H1 (cell line): ENCODE measurements around the gene INO80. TPM values are rescaled to one million over a fixed set of nuclear protein-coding genes. Genes with fewer than 3 reads are reported as not detected.

Source experiments
- CTCF ChIA-PET: fragments of 300-600 bp; sonication (Branson Sonifier 250); formaldehyde crosslinking; loops from one replicate; lab custom pipeline; 2021; ENCODE audit not compliant: partially characterized antibody; lab: Charles Lee
- POLR2A ChIA-PET: fragments of 300-600 bp; sonication (Branson Sonifier 250); formaldehyde crosslinking; loops from one replicate; lab custom pipeline; 2021; ENCODE audit warnings: inconsistent platforms; ENCODE audit not compliant: partially characterized antibody; lab: Charles Lee
- DNase-seq, 2 experiments: peaks; one replicate each; pipeline versions ENCODE4 v3.0.0 to v3.0.0-alpha.2; 2010 to 2022; ENCODE audit warnings: low spot score in 2 of 2, low read depth in 1 of 2, mixed read lengths in 1 of 2
- FAIRE-seq: peaks from 2 replicates; lab custom pipeline; 2011; peaks lifted over from hg19 to GRCh38; lab: Jason Lieb, UNC
- H2AFZ ChIP-seq: 2 replicates; pipeline ENCODE4 v1.8.1; 2012; ENCODE audit warnings: low read length, inconsistent platforms
- H2AK5ac ChIP-seq: 2 replicates; pipeline ENCODE4 v1.6.1; 2013; ENCODE audit warnings: low read depth, low read length
- H2BK120ac ChIP-seq: replicated peaks from 2 replicates; pipeline ENCODE3; 2013; ENCODE audit warnings: low read depth, low read length, inconsistent platforms
- H2BK12ac ChIP-seq: 2 replicates; pipeline ENCODE4 v1.6.1; 2013; ENCODE audit warnings: low read depth, low read length
- H2BK15ac ChIP-seq: 2 replicates; pipeline ENCODE4 v1.6.1; 2013; ENCODE audit warnings: low read length
- H2BK20ac ChIP-seq: 2 replicates; pipeline ENCODE4 v1.6.1; 2013; ENCODE audit warnings: low read length
- H2BK5ac ChIP-seq: 2 replicates; pipeline ENCODE4 v1.6.1; 2013; ENCODE audit warnings: low read depth, low read length
- H3K14ac ChIP-seq: 2 replicates; pipeline ENCODE4 v1.6.1; 2013; ENCODE audit warnings: inconsistent platforms; ENCODE audit not compliant: insufficient read length
- H3K18ac ChIP-seq: 2 replicates; pipeline ENCODE4 v1.6.1; 2013; ENCODE audit warnings: low read length; ENCODE audit errors: extremely low read depth
- H3K23ac ChIP-seq: 2 replicates; pipeline ENCODE4 v1.6.1; 2013; ENCODE audit warnings: inconsistent platforms; ENCODE audit not compliant: insufficient read length
- H3K23me2 ChIP-seq: 2 replicates; pipeline ENCODE4 v1.6.1; 2013; ENCODE audit warnings: low read depth, low read length
- H3K27ac ChIP-seq: 2 replicates; pipeline ENCODE4 v1.6.1; 2011; ENCODE audit warnings: low read depth, low read length, inconsistent platforms
- H3K27me3 ChIP-seq, 4 experiments: replicated peaks in 1 of 4; 1 replicate in 1 of 4; 2 replicates in 3 of 4; pipeline versions ENCODE4 v1.6.1 to v1.8.1; 2011 to 2013; ENCODE audit warnings: low read length in 3 of 4, mild to moderate bottlenecking in 3 of 4, inconsistent platforms in 2 of 4, mixed read lengths in 2 of 4, moderate library complexity in 1 of 4; ENCODE audit not compliant: control insufficient read depth in 3 of 4, insufficient read depth in 3 of 4; ENCODE audit errors: extremely low read depth in 1 of 4
- H3K36me3 ChIP-seq, 4 experiments: 2 replicates each; pipeline versions ENCODE4 v1.6.1 to v1.8.1; 2011 to 2013; ENCODE audit warnings: mild to moderate bottlenecking in 4 of 4, low read length in 3 of 4, moderate library complexity in 2 of 4, control low read depth in 1 of 4, inconsistent platforms in 1 of 4; ENCODE audit not compliant: insufficient read depth in 4 of 4, control insufficient read depth in 2 of 4
- H3K4ac ChIP-seq: replicated peaks from 2 replicates; pipeline ENCODE3; 2013; ENCODE audit warnings: low read length, low read depth, mixed read lengths, inconsistent platforms; ENCODE audit not compliant: insufficient read length
- H3K4me1 ChIP-seq, 4 experiments: replicated peaks in 1 of 4; 1 replicate in 1 of 4; 2 replicates in 3 of 4; pipeline versions ENCODE4 v1.6.1 to v1.8.1; 2011 to 2013; ENCODE audit warnings: low read length in 3 of 4, inconsistent platforms in 2 of 4, mixed read lengths in 1 of 4; ENCODE audit not compliant: insufficient read depth in 4 of 4, control insufficient read depth in 3 of 4
- H3K4me2 ChIP-seq, 2 experiments: 2 replicates each; pipeline versions ENCODE4 v1.6.1 to v1.8.1; 2011 to 2013; ENCODE audit warnings: low read depth in 2 of 2, low read length in 2 of 2, control low read depth in 1 of 2, inconsistent platforms in 1 of 2, mild to moderate bottlenecking in 1 of 2; ENCODE audit not compliant: insufficient read depth in 1 of 2
- H3K4me3 ChIP-seq, 4 experiments: fragments of 200-600, 300-600 bp in 1 of 4; sonication (generic), shearing (Covaris generic), sonication (Bioruptor Twin) in 1 of 4; 2 replicates each; pipeline versions ENCODE4 v1.5.1 to v1.8.1; 2011 to 2016; ENCODE audit warnings: low read length in 4 of 4, low read depth in 3 of 4, control low read depth in 2 of 4, inconsistent platforms in 2 of 4, mild to moderate bottlenecking in 2 of 4, mixed read lengths in 1 of 4, moderate library complexity in 1 of 4; ENCODE audit not compliant: insufficient read depth in 2 of 4; ENCODE audit errors: extremely low read depth in 1 of 4
- H3K56ac ChIP-seq: replicated peaks from 2 replicates; pipeline ENCODE3; 2013; ENCODE audit warnings: low read depth, mild to moderate bottlenecking, mixed read lengths, low read length, inconsistent platforms; ENCODE audit not compliant: insufficient read length
- H3K79me1 ChIP-seq: 2 replicates; pipeline ENCODE4 v1.6.1; 2013; ENCODE audit warnings: low read depth, low read length, control low read depth
- H3K79me2 ChIP-seq, 2 experiments: 2 replicates each; pipeline versions ENCODE4 v1.6.1 to v1.8.1; 2012 to 2013; ENCODE audit warnings: low read length in 2 of 2, mild to moderate bottlenecking in 2 of 2, inconsistent platforms in 1 of 2; ENCODE audit not compliant: insufficient read depth in 2 of 2, control insufficient read depth in 1 of 2
- H3K9ac ChIP-seq, 4 experiments: replicated peaks in 1 of 4; 1 replicate in 1 of 4; 2 replicates in 3 of 4; pipeline versions ENCODE4 v1.6.1 to v1.8.1; 2011 to 2013; ENCODE audit warnings: low read depth in 3 of 4, low read length in 3 of 4, control low read depth in 2 of 4, mild to moderate bottlenecking in 2 of 4, moderate library complexity in 2 of 4, inconsistent platforms in 1 of 4; ENCODE audit errors: extremely low read depth in 1 of 4
- H3K9me3 ChIP-seq, 2 experiments: 2 replicates each; pipeline versions ENCODE4 v1.6.1 to v1.8.1; 2012 to 2013; ENCODE audit warnings: mild to moderate bottlenecking in 2 of 2, moderate library complexity in 2 of 2, control low read depth in 1 of 2, inconsistent platforms in 1 of 2, low read depth in 1 of 2, low read length in 1 of 2, mixed read lengths in 1 of 2; ENCODE audit not compliant: insufficient read depth in 2 of 2
- H4K20me1 ChIP-seq, 2 experiments: replicated peaks in 1 of 2; 2 replicates each; pipeline versions ENCODE3 to v1.8.1; 2011 to 2013; ENCODE audit warnings: inconsistent platforms in 2 of 2, low read length in 2 of 2, mild to moderate bottlenecking in 1 of 2; ENCODE audit not compliant: insufficient read depth in 2 of 2, control insufficient read depth in 1 of 2
- H4K5ac ChIP-seq: 2 replicates; pipeline ENCODE4 v1.6.1; 2013; ENCODE audit warnings: low read length, low read depth, mixed read lengths, inconsistent platforms; ENCODE audit not compliant: insufficient read length
- H4K8ac ChIP-seq: 2 replicates; pipeline ENCODE4 v1.8.0; 2013; ENCODE audit warnings: mild to moderate bottlenecking, moderate library complexity, low read length, inconsistent platforms; ENCODE audit not compliant: insufficient read depth; ENCODE audit errors: extremely low read depth
- H4K91ac ChIP-seq: replicated peaks from 2 replicates; pipeline ENCODE3; 2013; ENCODE audit warnings: low read length, mixed read lengths, inconsistent platforms; ENCODE audit not compliant: insufficient read length
- ATF2 ChIP-seq: IDR thresholded peaks from 2 replicates; pipeline ENCODE4 v1.6.1; 2012; ENCODE audit warnings: low read length, inconsistent platforms
- CHD1 ChIP-seq: IDR thresholded peaks from 2 replicates; pipeline ENCODE4 v1.6.1; 2012; ENCODE audit warnings: low read depth, low read length, improper control_type of control experiment
- GTF2F1 ChIP-seq: IDR thresholded peaks from 2 replicates; pipeline ENCODE4 v1.6.1; 2012; ENCODE audit warnings: low read depth, low read length, improper control_type of control experiment, borderline replicate concordance
- HDAC2 ChIP-seq, 2 experiments: fragments of 300-600 bp in 1 of 2; sonication (generic) in 1 of 2; IDR thresholded peaks; 2 replicates each; pipeline ENCODE4 v1.6.1; 2011 to 2012; ENCODE audit warnings: low read depth in 2 of 2, low read length in 2 of 2, mild to moderate bottlenecking in 2 of 2, moderate library complexity in 2 of 2, borderline replicate concordance in 1 of 2, inconsistent platforms in 1 of 2
- MAX ChIP-seq: IDR thresholded peaks from 2 replicates; pipeline ENCODE4 v1.6.1; 2012; ENCODE audit warnings: inconsistent platforms
- NRF1 ChIP-seq: IDR thresholded peaks from 2 replicates; pipeline ENCODE4 v1.6.1; 2011; ENCODE audit warnings: mild to moderate bottlenecking, low read depth, low read length, improper control_type of control experiment
- SAP30 ChIP-seq: fragments of 300-600 bp; sonication (generic); IDR thresholded peaks from 2 replicates; pipeline ENCODE4 v1.7.1; 2012; ENCODE audit warnings: low read length, moderate library complexity, mild to moderate bottlenecking, inconsistent platforms; ENCODE audit not compliant: insufficient read depth, insufficient replicate concordance
- SIRT6 ChIP-seq: IDR thresholded peaks from one replicate; pipeline ENCODE4 v1.7.1; 2012; ENCODE audit warnings: low read length, inconsistent platforms
- SP2 ChIP-seq: IDR thresholded peaks from 2 replicates; pipeline ENCODE4 v1.6.1; 2012; ENCODE audit warnings: mild to moderate bottlenecking, low read length, inconsistent platforms
- SUZ12 ChIP-seq: fragments of 200-600 bp; sonication (generic); IDR thresholded peaks from 2 replicates; pipeline ENCODE4 v1.6.1; 2012; ENCODE audit warnings: mild to moderate bottlenecking, inconsistent platforms, low read length, moderate library complexity, mixed read lengths
- TAF1 ChIP-seq: IDR thresholded peaks from 2 replicates; pipeline ENCODE4 v1.6.1; 2011; ENCODE audit warnings: mild to moderate bottlenecking, low read depth, low read length
- YY1 ChIP-seq: IDR thresholded peaks from 2 replicates; pipeline ENCODE4 v1.6.1; 2011; ENCODE audit warnings: low read depth, mild to moderate bottlenecking, low read length
- WGBS, 2 experiments: shearing (Covaris generic) in 1 of 2; methylation state at CpG; one replicate each; pipeline versions ENCODE4 v1.1.6 to v1.1.7; 2013 to 2015; ENCODE audit warnings: low lambda C conversion rate in 2 of 2, mixed read lengths in 2 of 2, inconsistent platforms in 1 of 2, low coverage in 1 of 2, missing lambda C conversion rate in 1 of 2; ENCODE audit not compliant: insufficient replicate concordance in 2 of 2, insufficient coverage in 1 of 2, insufficient read length in 1 of 2; ENCODE audit errors: extremely low coverage in 1 of 2, missing lambda C conversion rate in 1 of 2; 5-methylcytosine and 5-hydroxymethylcytosine counted together
- polyA plus RNA-seq, 7 experiments: library from polyadenylated mRNA; depleted of rRNA in 3 of 7; stranded (reverse) in 5 of 7; unstranded in 2 of 7; fragments of >200 nt in 5 of 7; fragments of 200-250 nt in 2 of 7; gene quantifications; 1 replicate in 5 of 7; 2 replicates in 1 of 7; 4 replicates in 1 of 7; pipeline versions ENCODE4 v1.2.1 to v1.2.3, GENCODE V29; 2011 to 2013; ENCODE audit warnings: missing spikeins in 2 of 7, mixed read lengths in 2 of 7
- total RNA-seq: library from RNA; stranded (reverse); fragmentation: NEBNext Ultra II Directional; extraction: Animal tissue kit (Norgen Biotek cat#: 25700); gene quantifications from 2 replicates; pipeline ENCODE4 v1.2.1, GENCODE V29; 2021

INO80 gene
- total and polyA plus RNA-seq, 2 of the 8 experiments (the other 6 are each of a cell fraction or from before 2014, with no cell fraction given) = 4.3 to 24.5 TPM

GRCh38 chr15:41139619-41140018 lies 23.5 kb upstream of the INO80 start:
- Histone ChIP-seq H3K79me2 (no peaks in the 10 kb centered on the region), H4K8ac (no peak overlapping the region), H3K23ac (no peak overlapping the region), H2BK15ac (no peak overlapping the region), H3K9ac (no peak overlapping the region), H3K4me1 (no peaks in the 10 kb centered on the region; a peak in 1 of 7 replicates), H3K23me2 (peaks cover 2% of the 10 kb centered on the region; the same call in 1 of the 2 replicates), H3K27me3 (no peaks in the 10 kb centered on the region), H3K27ac (no peak overlapping the region), H2AFZ (no peak overlapping the region), H2BK20ac (no peak overlapping the region), H3K4ac (no peak overlapping the region), H3K36me3 (no peaks in the 10 kb centered on the region), H3K18ac (no peak overlapping the region), H3K56ac (no peak overlapping the region), H2BK12ac (no peak overlapping the region), H2AK5ac (no peak overlapping the region), H3K4me3 (no peak overlapping the region), H3K9me3 (no peaks in the 10 kb centered on the region), H4K20me1 (no peaks in the 10 kb centered on the region), H2BK5ac (no peak overlapping the region), H2BK120ac (no peak overlapping the region), H4K5ac (no peak overlapping the region), H3K79me1 (no peaks in the 10 kb centered on the region), H3K14ac (no peak overlapping the region), H3K4me2 (no peak overlapping the region), H4K91ac (no peak overlapping the region)
- FAIRE-seq = no peak
- ChIA-PET CTCF (interaction anchor here (0.6 to 1.0 kb wide), 3 partner anchors 12 to 326 kb away, joined by 3 read pairs; no protein-coding TSS in a partner anchor), POLR2A (interaction anchor here (0.7 to 2.8 kb wide), 2 partner anchors 23 to 122 kb away, joined by 3 to 10 read pairs; partner anchors contain the start of gene INO80)
- no peak for TF ChIP-seq HDAC2 (IDR thresholded peaks at IDR 0.05; ENCODE audit: borderline replicate concordance in 1 of 2, low read depth in 2 of 2, low read length in 2 of 2)
- no peak for TF ChIP-seq SIRT6
- TF ChIP-seq TAF1 = no peak
- TF ChIP-seq SUZ12 = no peak
- TF ChIP-seq ATF2 = no peak
- no peak for TF ChIP-seq MAX
- TF ChIP-seq SAP30 = no peak
- TF ChIP-seq NRF1 = no peak
- no peak for TF ChIP-seq YY1
- TF ChIP-seq SP2 = no peak
- TF ChIP-seq CHD1 = no peak
- no peak for TF ChIP-seq GTF2F1
- DNase-seq = no peak
- 89% methylated on average over 5 of the region's 5 CpGs; no CpG with 5 or more reads in 1 of the 2 experiments for WGBS, 2 experiments
